GM18517 (cell line): ENCODE results near the gene TSEN2.
"Not testable (repeated sequence)": the region's sequence is repeated elsewhere in the genome, so short reads cannot be mapped to it uniquely, and the experiment has no call there.

ENCODE experiments used
- ATAC-seq: cut with Tn5 transposase; IDR thresholded peaks from one replicate; pipeline ENCODE4 v1.9.1; 2021; ENCODE audit warnings: mild to moderate bottlenecking, moderate library complexity; ENCODE audit not compliant: unreplicated experiment

TSEN2 gene

DNA sequence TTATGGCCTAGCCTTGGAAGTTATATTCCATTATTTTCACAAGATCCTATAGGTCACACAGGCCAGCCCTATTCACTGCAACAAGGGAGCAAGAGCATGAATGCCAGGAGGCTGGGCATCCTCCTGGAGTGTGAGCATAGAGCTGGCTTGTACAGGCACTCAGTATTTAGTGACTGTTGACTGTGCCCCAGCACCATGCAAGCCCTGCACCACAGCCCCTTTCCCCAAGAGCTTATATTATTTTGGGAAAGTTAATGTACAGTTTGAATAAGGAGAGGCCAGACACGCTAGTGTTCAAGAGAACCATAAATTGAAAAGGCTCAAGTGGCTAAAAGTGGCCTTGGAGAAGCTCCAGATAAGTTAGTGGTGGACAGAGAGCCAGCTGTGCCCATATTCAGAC lies 32.3 kb upstream of the TSEN2 start:
- no peak for ATAC-seq

DNA sequence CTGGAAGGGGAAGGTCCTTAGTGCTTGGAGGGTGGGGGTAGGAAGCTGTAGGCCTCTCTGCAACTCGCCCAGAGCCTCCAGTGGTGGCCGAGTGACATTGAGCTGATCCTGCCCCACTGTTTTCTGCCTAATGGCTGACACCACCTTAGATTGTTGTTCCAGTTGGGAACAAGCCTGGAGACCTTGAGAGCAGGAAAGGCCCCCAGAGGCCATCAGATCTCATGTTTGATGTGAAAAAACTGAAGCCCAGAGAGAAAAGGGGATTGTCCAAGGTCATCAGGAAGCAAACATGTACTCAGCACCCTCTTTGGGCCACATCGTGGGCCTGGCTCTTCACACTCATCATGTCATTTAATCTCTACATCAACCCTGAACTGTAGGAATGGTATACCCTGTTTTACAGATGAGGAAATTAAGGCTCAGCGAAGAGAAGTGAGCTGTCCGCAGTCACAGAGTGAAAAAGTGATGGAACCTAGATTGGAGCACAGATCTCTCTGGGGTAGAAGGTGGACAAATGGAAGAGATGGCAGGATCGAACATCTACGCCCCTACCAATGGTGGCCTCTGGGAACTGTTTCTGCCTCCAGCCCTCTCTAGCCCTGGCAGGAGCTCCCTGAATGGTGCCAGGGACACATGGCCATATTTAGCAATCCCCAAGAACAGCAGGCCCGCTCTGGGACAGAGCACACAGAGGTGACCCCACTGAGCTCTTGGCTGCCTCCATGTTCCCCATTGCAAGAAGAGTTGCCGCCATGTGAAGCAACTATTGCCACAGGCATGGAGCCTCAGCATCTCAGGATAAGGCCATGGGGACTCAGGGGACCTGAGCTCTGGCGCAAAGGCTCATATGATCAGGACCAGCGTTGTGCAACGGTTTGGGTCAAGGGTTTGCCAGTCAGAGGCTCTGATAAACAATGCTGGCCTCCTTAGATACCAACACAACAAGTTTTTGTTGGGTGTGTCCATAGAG lies 31.6 kb upstream of the TSEN2 start:
- no peak for ATAC-seq

- ATAC-seq, result no peak
Observed at GRCh38 chr3:12454076-12454815, 30.0 kb upstream of the TSEN2 start.

GRCh38 chr3:12454816-12455121 lies 29.5 kb upstream of the TSEN2 start:
- no peak for ATAC-seq

- no peak for ATAC-seq
Observed at GRCh38 chr3:12455740-12456139, 28.5 kb upstream of the TSEN2 start.

DNA sequence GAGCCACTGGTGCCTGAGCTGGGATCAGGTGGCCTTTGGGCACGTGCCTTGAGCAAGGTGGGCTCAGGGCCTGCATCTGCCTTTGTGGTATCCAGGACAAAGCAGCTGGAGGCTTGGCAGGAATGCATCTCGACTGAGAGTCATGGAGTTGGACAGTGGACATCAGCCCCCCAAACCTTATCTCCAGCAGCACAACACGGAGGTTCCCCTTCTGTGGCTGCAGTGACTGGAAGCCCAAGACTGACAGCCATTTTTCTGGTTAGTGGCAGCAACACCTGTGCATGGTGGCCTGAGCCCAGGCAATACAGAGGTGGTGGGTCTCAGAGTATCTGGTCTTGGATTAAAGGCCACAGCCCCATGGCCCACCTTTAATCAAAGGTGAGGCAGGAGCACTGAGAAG lies 27.8 kb upstream of the TSEN2 start:
- ATAC-seq, result no peak

- not testable (repeated sequence) for ATAC-seq
Observed at GRCh38 chr3:12457380-12457779, 26.9 kb upstream of the TSEN2 start.

GRCh38 chr3:12458901-12459300 lies 25.4 kb upstream of the TSEN2 start:
- ATAC-seq, result no peak

GRCh38 chr3:12460127-12460526 lies 24.2 kb upstream of the TSEN2 start:
- ATAC-seq, result no peak

DNA sequence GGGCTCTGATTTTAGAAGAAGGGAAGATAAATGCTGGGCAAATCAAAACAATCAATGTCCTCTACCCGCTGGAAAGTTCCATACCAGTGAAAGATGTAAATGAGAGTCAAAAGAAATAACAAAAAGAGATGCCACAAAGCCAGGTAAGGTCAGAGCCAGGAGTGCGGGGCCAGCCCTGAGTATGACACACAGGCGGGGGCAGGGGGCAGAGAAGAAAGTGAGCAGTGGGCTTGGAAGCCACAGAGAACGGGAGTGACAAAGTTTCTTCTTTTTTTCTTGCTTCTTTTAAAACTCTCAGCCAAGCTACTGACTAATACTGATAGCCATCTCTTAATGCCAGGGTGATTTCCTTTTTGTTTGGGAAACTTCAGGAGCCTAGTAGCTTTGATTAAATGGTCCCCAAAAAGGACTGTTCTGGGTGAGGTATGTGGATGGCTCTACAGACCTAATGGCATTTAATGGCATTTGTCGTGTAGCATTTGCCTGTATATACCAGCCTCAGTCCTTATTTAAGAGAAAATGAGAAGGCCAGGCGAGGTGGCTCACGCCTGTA lies 23.1 kb upstream of the TSEN2 start:
- no peak for ATAC-seq

GRCh38 chr3:12462159-12462947 lies 21.9 kb upstream of the TSEN2 start:
- no peak for ATAC-seq

DNA sequence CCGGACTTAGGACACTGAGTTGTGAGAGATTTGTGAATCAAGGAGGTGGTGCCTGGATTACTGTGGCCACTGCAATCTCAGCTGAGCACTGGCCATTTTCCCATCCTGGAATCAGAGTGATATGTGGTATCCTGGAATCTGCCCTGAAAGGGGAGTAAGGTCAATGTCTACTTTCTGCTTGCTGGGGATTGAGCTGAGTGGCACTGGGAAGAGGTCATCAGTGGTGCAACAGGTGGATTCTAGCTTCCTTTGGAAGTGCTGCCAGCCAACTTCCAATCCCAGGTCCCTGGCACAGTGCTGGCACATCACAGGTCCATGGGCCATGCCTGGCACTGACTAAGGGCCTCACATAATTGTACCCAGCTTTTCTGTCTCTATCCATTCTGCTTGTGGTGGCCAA lies 20.6 kb upstream of the TSEN2 start:
- no peak for ATAC-seq

- no peak for ATAC-seq
Observed at GRCh38 chr3:12464181-12464580, 20.1 kb upstream of the TSEN2 start.

DNA sequence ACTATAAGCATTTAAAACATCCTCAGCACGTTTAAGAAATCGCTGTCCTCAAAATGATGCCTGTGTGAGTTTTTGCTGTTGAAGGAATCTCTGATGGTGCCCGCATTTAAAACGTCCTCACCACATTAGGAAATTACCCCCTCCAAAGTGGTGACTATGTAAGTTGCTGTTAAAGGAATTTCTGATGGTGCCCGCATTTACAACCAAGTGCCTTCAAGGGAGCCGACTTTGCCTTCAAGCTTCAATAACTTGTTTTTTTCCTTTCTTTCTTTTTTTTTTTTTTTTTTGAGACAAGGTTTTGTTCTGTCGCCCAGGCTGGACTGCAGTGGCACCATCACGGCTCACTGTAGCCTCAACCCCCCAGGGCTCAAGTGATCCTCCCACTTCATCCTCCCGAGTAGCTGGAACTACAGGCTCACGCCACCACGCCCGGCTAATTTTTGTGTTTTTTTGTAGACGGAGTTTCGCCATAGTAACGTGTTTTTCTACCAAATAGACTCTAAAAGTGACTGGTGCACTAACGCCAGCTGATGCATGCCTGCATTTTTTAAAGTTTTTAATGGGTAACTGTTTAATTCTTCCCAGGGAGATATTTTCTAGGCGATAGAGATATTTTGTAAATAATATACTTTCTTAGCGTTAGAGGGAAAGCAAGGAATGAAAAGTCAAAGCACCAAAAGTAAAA lies 19.0 kb upstream of the TSEN2 start:
- no peak for ATAC-seq

DNA sequence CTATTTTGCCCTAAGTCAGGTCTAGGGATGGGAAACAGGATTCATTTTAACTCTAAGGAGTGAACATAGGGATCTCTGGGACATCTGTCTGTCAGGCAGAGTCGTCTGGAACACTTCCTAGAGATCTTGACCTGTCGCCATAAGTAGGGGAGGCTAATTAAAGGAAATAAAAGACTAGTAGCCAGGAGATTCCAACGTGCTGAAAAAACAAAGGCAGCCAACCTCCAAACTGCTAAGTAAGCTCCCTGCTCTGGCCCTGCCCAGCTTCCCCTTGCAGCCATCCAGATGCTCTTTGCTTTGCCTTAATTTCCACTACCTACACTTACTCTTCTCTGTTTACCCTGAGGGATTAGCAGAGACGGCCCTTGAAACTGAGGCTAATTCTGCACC lies 18.4 kb upstream of the TSEN2 start:
- no peak for ATAC-seq

- no peak for ATAC-seq
Observed at GRCh38 chr3:12467746-12468145, 16.5 kb upstream of the TSEN2 start.

DNA sequence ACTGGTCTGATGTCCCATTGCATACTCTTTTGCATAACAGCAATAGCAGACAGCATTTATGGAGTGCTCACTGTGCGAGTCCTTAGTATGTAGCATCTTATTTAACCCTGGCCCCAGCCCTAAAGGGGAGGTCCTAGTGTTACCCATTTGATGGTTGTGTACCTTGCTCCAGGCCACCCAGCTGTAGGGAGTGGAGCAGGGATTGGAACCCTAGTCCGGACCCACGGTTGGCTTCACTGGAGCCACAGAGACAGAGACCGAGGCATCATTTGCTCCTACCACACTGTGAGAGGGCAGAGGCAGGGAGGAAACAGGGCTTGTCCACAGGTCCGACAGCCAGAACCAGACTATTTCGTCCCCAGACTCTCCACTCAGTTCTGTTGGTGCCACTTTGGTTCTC lies 16.0 kb upstream of the TSEN2 start:
- no peak for ATAC-seq

DNA sequence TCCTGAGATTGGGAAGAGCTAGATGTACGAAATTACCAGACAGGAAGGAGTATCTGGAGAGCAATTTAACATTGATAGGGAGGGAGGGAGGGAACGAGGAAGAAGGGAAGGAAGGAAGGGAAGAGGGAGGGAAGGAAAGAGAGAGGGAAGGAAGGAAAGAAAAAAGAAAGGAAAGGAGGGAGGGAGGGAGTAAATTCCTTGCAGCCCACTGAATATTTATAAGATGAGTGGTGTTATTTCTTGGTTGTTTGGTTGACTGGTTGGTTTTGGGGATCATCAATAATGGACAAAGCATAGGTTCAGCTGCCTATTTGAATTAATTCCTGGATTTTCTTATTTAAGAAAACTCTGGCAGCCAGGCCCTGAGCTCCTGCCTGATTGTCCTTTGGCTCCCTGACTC lies 15.5 kb upstream of the TSEN2 start:
- ATAC-seq, result no peak

GRCh38 chr3:12469222-12469621 lies 15.1 kb upstream of the TSEN2 start:
- ATAC-seq, result not testable (repeated sequence)

DNA sequence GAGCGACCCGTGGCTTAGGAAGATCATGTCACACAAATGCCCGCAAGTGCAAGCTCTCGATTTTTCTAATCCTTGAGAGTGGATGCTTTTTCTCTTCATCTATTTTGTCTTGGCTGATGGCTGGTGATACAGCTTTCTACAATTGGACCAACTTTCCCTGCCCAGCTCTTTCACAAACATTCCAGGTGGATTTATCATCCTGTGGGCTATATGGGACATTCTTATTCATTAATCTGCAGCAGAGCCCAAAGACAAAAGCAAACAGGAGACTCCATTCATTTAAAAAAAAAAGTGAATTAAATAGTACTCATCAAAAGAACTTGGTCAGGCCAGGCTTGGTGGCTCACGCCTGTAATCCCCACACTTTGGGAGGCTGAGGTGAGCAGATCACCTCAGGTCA lies 14.2 kb upstream of the TSEN2 start:
- ATAC-seq, result no peak

- no peak for ATAC-seq
Observed at GRCh38 chr3:12470680-12471079, 13.6 kb upstream of the TSEN2 start.
